WI38 (cell line): ENCODE measurements around the gene RFX7.
"Not testable (repeated sequence)": the region's sequence is repeated elsewhere in the genome, so short reads cannot be mapped to it uniquely, and the experiment has no call there.

Experiments used
- H3K4me3 ChIP-seq: 2 replicates; pipeline ENCODE4 v1.5.1; 2011; ENCODE audit warnings: low read depth, mild to moderate bottlenecking, control low read depth, low read length
- TF ChIP-seq, protein P1 (sequence below): IDR thresholded peaks from 2 replicates; pipeline ENCODE4 v1.5.1; 2012; ENCODE audit warnings: low read depth, mild to moderate bottlenecking, control low read depth, low read length

Gene RFX7

GRCh38 chr15:56261854-56262509 is 18.3 kb upstream of the RFX7 start:
- no peak overlapping the region for H3K4me3 ChIP-seq

DNA sequence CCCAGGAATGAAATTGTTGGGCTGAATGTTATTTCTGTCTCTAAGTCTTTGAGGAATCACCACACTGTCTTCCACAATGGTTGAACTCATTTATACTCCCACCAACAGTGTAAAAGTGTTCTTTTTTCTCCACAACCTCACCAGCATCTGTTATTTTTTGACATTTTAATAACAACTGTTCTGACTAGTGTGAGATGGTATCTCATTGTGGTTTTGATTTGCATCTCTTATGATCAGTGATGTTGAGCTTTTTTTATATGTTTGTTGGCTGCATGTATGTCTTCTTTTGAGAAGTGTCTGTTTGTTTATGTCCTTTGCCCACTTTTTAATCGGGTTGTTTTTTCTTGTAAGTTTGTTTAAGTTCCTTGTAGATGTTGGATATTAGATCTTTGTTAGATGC is 13.6 kb upstream of the RFX7 start:
- not testable (repeated sequence) for H3K4me3 ChIP-seq

More at GRCh38 chr15:56261854-56262509, 18.3 kb upstream of the RFX7 start:
- TF ChIP-seq, protein P1, sequence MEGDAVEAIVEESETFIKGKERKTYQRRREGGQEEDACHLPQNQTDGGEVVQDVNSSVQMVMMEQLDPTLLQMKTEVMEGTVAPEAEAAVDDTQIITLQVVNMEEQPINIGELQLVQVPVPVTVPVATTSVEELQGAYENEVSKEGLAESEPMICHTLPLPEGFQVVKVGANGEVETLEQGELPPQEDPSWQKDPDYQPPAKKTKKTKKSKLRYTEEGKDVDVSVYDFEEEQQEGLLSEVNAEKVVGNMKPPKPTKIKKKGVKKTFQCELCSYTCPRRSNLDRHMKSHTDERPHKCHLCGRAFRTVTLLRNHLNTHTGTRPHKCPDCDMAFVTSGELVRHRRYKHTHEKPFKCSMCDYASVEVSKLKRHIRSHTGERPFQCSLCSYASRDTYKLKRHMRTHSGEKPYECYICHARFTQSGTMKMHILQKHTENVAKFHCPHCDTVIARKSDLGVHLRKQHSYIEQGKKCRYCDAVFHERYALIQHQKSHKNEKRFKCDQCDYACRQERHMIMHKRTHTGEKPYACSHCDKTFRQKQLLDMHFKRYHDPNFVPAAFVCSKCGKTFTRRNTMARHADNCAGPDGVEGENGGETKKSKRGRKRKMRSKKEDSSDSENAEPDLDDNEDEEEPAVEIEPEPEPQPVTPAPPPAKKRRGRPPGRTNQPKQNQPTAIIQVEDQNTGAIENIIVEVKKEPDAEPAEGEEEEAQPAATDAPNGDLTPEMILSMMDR, result no peak

GRCh38 chr15:56254265-56254664 is 10.6 kb upstream of the RFX7 start:
- H3K4me3 ChIP-seq, result no peak overlapping the region
- TF ChIP-seq, protein P1, result no peak

- H3K4me3 ChIP-seq, result no peak overlapping the region
- TF ChIP-seq, protein P1, result no peak
Observed at GRCh38 chr15:56252386-56252785, 8.7 kb upstream of the RFX7 start.

- TF ChIP-seq, protein P1, result no peak
- H3K4me3 ChIP-seq, result no peak overlapping the region
Observed at GRCh38 chr15:56251315-56252095, 7.8 kb upstream of the RFX7 start.

GRCh38 chr15:56250626-56251025 is 6.9 kb upstream of the RFX7 start:
- TF ChIP-seq, protein P1, result no peak
- no peak overlapping the region for H3K4me3 ChIP-seq

DNA sequence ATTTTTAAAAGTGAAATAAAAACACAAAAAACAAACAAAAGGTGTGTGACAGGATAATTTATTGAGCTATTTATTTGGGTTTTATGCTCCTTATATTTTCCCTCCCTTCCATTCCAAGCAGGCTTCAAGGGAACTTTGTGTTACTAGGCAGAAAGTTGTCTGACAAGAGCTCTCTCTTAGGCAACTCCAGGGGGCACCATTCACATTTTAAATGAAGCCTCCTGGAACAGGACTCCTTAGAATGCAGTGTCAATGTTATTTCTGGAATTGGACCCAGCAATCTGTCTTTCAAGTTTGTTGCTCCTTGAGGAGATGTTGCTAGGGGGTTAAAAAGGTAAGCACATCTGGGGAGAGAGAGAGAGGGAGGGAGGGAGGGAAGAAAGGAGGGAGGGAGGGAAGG is 5.4 kb upstream of the RFX7 start:
- no peak overlapping the region for H3K4me3 ChIP-seq
- TF ChIP-seq, protein P1, result peak; percentile 18; the same call in 1 of the 2 replicates
